ENCODE data around the gene XPO4.
A peak's percentile ranks its signal among the peaks of the same experiment; 100 is the strongest.
"Not testable (repeated sequence)": the region's sequence is repeated elsewhere in the genome, so short reads cannot be mapped to it uniquely, and the experiment has no call there.

The XPO4 gene

DNA sequence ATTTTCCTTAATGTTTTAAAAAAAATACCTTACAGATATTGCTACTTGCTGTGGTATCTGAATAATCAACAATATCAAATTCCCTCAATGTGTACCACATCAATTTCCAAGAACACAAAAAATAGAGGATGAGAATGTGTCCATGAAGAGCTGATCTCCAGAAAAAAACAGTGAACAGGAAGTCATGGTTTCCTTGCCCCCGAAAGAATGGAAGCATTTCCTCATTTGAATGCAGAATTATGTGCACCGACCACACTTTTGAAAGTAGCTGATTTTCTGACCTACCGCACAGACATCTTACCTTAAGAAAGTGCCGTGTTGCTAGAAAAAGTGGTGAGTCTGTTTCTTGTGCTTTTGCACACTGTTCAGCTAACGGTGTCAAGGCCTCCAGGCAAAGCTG is 115.4 kb downstream of the XPO4 start:
- DNase-seq (ENCODE audit: low spot score), result no peak

DNA sequence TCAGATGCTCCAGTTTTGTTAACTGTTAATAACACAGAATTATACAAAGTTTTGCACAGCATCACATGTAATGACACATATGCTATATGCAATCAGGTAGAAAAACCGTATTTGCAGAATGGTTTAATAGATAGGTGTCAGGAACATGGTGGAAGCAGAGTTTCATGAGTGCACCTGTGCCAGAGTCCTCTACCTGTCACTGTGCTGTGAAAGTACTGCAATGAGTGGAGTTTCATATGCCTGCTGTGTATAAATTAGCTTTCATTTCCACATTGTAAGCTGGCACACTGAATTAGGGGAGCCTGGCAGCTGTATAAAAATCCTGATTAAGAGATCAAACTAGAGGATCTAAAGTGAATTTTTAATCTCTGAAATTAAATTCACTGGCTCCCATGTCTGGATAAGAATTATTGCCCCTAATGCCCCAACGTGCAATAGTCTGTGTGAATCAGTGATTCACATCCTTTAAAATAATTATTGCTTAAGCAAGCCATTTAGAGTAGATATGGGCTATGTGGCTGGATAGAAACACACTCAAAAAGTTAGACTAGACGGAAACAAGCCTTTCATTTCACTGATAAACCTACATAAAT is 120.3 kb downstream of the XPO4 start:
- DNase-seq (ENCODE audit: low spot score), result no peak

DNA sequence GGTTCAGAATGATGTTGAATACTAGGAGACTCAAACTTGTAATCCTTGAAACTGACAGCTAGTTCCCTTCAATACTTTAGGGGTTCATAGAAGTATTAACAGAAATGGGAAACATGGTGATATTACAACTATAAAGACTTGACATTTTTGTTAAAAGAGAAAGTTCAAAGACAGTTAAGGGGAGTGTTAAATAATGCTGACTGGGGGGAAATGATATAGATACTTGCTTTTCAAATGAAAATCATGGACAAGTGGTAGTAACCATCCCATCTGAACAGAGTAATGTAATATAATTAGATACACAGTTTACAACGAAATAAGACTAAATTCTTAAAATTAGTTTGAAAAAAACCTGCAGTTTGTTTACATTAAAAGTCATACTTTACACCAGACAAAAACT is 122.2 kb downstream of the XPO4 start:
- no peak for DNase-seq (ENCODE audit: low spot score)

DNA sequence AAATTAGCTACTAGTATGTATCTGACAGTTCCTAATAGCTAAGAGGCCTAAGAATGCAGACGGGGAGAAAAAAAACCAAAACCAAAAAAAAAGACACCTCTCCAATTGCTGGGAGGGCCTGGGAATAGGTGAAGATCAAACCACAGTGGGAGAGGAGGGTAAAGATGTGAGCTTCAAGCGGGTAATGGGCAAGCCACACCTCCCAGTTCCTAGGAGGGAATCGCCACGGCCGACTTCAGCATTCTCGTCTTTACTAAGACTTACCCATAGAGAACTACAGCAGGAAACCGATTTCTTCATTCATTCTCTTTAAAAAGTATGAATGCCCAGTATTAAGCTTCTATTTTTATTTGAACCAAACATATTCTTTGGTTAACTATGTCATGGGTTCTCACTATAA is 123.1 kb downstream of the XPO4 start:
- no peak for DNase-seq (ENCODE audit: low spot score)

DNA sequence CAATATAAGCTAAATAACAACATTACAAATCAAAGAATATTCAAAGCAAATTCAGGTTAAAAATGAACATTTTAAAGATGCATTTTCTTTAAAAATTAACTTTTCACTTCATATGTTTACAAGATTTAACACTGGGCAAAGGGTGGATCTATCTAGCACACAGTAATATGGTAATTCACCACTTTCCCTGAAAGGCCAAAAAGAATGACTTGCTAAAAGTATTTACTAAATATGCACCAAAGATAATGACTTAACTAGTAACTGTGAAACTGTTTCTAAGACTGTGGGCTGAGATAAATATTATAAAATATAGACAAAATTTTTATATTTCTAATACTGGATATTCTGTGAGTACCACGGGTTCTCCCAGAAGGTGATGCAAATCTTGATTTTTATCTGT is 124.2 kb downstream of the XPO4 start:
- DNase-seq (ENCODE audit: low spot score), result no peak

DNA sequence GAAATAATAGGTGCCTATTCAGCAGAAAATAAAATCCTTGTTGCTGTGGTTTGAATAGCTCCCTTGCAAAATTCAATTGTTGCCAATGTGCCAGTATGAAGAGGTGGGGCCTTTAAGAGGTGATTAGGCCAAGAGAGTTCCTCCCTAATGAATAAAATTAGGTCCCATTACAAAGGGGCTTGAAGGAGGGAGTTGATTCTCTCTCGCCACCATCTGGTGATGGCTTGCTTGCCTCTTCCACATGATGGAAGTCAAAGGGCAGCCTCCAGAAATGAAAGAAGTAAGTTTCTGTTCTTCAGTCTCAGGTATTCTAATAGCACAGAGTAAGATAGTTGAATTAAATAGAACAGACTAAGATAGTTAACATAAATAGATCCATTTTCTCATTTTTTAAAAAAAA is 125.8 kb downstream of the XPO4 start:
- DNase-seq (ENCODE audit: low spot score), result peak; percentile 13

DNA sequence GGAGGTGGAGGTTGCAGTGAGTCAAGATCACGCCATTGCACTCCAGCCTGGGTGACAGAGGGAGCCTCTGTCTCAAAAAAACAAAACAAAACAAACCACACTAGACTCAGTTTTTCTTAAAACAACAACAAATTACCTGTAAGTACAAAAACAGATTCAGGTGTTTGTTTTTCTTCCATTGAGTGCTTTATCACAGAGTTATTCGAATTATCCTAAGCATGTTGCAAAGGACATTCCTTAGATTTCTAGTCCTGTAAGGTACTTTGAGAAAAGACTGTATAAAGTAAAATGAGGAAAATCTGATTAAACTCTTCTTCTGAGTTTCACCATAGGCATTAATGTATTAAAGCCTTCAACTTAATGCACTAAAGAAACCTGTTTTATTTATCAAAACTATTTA is 126.6 kb downstream of the XPO4 start:
- no peak for DNase-seq (ENCODE audit: low spot score)

DNA sequence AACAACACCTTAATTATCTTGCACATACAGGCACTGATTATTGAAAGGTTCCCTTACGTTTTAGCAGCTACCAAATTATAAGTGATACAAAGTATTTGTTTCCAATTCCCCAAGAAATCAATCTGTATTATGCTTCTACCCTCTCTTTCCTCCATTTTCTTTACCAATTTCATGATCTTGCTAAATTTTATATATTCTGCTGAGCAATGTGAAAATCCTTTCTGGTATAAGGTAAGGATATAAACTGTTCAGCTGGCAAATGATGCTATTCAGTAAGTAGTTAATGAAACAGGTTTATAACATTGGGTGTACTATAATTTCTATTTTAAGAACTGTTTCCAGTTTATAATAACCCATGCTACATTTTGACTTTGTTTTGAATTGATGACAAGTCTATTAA is 127.8 kb downstream of the XPO4 start:
- no peak for DNase-seq (ENCODE audit: low spot score)

DNA sequence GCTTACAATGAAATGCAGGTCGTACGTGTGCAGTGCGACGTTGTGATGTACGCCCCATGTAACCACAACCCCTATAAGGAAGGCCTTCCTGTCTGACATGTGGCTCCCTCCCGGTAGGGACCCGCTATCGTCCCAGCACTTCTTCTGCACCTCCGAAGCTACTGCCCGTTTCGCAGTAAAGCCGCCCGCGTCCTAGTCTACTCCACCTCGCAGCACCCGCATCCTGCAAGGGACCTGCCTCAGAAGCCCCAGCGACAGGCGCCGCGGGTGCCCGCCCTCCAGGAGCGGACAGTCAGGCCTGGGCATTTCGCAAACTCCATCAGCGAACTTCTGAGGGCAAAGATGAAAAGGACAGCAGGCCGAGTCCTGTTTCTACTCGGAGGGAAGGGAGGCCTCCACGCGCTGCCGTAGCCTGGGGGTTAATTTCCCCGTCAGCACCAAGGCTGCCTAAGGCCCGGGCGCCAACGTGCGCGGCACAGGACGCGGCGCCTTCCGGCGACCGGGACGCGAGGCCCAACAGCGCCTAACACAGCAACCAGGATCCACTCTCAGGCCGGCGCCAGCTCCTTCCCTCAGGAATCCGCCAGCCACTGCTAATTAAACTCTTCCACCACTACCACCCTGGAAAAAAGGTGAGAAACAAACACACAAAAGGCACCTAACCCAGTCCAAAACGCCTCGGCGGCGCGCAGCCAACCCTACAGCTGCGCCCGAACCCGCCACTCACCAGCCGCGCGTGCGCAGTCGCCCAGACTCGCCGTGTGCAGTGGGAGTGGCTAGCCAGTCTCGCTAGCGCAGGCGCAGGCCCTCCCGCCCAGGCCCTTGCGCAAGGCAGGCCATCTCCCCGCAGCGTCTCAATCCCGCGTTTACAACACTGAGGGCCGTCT is 129.1 kb downstream of the XPO4 start, which contains the start of gene EEF1AKMT1:
Gene EEF1AKMT1 (minus strand): TSS at position 768 of the 887 bp plus-strand sequence. CDS start 16,363 bp downstream, outside the sequence.
- peak; percentile 95 for DNase-seq (ENCODE audit: low spot score)

DNA sequence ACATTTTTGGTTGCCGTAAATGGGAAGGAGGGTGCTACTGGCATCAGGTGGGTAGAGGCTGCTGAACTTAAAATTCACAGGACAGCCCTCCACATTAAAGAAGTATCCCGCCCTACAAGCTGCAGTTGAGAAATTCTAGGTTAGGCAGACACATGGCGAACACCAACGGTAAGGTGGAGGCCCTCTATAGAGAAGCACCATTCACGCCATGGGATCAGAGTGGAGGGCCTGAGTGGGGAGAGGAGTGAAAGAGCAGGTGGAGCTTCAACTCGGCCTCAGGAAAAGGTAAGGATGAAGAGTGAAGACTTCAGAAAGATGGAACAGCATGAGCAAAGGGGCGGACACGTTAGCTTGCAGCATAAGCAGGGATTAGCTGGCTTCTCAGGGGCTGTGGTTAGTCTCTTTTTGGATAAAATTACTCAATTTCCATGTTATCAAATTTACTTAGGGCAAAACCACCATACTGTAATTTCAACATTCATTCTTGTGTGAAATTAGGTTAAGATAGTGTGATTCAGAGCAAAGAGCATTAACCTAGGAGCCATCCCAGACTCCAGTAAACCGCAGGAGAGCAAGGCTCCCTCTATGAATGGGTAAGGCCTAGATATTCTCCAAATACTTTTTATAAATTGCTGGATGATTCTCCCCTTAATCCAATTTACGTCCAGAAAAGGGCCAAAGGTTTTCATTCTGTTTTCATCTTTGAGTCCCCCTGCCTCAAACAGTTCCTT is 130.0 kb downstream of the XPO4 start:
- DNase-seq (ENCODE audit: low spot score), result peak; percentile 16

DNA sequence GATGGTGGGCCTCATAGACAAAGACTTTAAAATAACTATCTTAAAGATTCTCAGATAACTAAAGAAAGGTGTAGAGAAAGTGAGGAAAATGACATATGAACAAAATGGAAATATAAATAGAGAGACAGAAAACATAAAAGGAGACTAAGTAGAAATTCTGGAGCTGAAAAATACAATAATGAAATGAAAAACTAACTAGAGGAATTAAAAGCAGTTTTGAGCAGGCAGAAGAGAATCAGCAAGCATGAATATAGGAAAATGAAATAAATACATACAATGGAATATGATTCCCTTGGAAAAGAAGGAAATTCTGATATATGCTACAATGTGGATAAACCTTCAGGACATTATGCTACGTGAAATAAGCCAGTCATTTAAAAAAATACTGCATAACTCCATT is 132.7 kb downstream of the XPO4 start:
- no peak for DNase-seq (ENCODE audit: low spot score)

DNA sequence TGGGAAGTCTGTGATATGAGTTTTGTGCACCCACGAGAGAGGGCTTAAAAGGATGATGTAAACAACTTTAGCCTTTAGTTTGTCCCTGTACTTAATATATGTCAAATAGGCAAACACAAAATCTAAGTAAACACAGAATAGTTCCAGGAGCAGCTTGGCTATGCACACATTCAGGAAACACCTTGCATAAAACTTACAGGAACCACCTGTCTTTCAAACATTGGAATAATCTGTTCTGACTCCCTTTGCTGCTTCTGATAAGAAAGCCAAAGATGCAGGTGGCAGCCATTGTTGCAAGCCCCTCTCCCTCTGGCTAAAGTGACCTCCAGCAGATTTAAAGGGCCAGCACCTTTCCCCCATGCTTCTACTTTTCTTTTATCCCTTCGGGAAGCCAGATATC is 133.5 kb downstream of the XPO4 start:
- no peak for DNase-seq (ENCODE audit: low spot score)

DNA sequence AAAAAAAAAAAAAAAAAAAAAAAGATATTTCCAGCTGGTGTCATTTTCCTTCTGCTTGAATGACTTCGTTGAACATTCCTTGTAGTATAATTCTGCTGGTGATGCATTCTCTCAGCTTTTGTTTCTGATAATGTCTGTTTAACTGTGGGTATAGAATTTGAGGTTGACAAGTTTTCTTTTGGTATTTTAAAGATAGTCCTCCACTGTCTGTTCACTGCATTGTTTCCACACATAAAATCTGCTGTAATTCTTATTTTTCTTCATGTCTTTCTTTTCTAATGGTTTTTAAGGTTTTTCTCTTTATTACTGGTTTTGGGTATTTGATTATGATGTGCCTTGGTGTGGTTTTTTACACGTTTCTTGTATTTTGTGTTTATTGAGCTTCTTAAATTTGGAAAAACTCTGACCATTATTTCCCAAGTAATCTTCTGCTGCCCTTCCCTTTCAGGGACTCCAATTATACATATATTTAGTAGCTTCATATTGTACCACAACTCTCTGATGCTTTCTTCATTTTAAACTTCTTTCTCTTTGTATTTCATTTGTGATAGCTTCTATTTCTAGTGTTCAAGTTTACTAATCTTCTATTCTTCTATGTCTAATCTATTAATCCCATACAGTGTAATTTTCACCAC is 135.1 kb downstream of the XPO4 start:
- DNase-seq (ENCODE audit: low spot score), result no peak

DNA sequence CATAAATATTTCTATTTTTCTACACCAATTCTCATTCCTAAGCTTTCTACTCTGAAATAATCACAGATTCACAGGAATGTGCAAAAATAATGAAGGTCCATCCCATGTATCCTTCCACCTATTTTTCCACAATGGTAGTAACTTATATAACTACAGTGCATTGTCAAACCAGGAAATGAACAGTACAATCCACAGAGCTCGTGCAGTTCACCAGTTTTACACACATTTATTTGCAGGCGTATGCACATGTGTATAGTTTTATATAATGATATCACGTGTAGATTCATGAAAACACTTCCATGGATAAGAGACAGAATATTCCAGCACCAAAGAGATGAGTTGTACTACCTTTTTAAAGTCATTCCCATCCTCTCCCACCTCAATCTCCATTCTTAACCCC is 141.7 kb downstream of the XPO4 start:
- DNase-seq (ENCODE audit: low spot score), result no peak

DNA sequence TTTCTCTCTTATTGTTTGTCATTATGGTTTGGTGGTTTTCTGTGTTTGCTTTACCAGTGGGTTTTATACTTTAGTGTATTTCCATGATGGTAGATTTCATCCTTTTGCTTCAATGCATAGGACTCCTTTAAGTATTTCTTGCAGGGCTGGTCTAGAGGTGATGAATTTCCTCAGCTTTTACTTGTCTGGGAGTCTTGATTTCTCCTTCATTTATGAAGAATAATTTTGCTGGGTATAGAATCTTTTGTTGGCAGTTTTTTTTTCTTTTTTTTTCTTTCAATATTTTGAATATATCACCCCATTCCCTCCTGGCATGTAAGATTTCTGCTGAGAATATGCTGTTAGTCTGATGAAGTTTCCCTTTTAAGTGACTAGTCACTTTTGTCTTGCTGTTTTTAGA is 148.5 kb downstream of the XPO4 start:
- no peak for DNase-seq (ENCODE audit: low spot score)

DNA sequence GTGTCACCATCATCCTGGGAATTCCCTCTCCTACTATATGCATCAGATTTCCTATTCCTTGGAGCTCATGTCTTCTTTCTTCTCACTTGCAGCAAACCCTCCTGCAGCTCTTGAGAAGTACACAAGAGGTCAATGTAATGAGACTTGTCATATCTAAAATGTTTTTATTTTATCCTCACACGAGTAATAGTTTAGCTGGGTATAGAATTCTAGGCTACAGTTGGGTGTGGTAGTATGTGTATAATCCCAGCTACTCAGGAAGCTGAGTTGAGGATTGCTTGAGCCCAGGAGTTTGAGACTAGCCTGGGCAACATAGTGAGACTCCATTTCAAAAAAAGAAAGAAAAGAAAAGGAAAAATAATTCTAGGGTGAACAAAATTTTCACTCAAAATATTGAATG is 153.2 kb downstream of the XPO4 start:
- DNase-seq (ENCODE audit: low spot score), result no peak

DNA sequence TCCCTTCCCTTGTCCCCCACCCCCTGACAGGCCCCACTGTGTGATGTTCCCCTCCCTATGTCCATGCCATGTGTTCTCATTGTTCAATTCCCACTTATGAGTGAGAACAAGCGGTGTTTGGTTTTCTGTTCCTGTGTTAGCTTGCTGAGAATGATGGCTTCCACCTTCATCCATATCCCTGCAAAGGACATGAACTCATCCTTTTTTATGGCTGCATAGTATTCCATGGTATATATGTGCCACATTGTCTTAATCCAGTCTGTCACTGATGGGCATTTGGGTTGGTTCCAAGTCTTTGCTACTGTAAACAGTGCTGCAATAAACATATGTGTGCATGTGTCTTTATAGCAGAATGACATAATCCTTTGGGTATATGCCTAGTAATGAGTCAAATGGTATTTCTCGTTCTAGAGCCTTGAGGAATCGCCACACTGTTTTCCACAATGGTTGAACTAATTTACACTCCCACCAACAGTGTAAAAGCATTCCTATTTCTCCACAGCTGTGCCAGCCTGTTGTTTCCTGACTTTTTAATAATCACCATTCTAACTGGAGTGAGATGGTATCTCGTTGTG is 158.6 kb downstream of the XPO4 start:
- DNase-seq (ENCODE audit: low spot score), result not testable (repeated sequence)

DNA sequence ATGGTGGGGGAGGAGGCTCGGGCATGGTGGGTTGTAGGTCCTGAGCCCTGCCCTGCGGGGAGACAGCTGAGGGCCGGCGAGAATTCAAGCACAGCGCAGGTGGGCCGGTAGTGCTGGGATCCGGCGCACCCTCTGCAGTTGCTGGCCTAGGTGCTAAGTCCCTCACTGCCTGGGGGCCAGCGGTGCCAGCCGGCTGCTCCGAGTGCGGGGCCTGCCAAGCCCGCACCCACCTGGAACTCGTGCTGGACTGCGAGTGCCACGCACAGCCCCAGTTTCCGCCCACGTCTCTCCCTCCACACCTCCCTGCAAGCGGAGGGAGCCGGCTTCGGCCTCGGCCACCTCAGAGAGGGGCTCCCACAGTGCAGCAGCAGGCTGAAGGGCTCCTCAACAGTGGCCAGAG is 162.5 kb downstream of the XPO4 start:
- DNase-seq (ENCODE audit: low spot score), result no peak

DNA sequence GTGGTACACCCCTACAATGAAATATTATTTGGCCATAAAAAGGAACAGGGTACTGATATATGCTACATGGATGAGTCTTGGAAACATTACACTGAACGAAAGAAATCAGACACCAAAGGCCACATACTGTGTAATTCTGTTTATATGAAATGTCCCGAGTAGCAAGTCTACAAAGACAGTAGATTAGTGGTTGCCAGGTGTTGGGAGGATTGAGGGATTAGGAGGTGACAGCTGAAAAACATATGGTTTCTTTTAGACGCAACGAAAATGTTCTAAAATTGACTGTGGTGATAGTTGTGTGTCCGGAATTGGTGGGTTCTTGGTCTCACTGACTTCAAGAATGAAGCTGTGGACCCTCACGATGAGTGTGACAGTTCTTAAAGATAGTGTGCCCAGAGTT is 163.9 kb downstream of the XPO4 start:
- no peak for DNase-seq (ENCODE audit: low spot score)

DNA sequence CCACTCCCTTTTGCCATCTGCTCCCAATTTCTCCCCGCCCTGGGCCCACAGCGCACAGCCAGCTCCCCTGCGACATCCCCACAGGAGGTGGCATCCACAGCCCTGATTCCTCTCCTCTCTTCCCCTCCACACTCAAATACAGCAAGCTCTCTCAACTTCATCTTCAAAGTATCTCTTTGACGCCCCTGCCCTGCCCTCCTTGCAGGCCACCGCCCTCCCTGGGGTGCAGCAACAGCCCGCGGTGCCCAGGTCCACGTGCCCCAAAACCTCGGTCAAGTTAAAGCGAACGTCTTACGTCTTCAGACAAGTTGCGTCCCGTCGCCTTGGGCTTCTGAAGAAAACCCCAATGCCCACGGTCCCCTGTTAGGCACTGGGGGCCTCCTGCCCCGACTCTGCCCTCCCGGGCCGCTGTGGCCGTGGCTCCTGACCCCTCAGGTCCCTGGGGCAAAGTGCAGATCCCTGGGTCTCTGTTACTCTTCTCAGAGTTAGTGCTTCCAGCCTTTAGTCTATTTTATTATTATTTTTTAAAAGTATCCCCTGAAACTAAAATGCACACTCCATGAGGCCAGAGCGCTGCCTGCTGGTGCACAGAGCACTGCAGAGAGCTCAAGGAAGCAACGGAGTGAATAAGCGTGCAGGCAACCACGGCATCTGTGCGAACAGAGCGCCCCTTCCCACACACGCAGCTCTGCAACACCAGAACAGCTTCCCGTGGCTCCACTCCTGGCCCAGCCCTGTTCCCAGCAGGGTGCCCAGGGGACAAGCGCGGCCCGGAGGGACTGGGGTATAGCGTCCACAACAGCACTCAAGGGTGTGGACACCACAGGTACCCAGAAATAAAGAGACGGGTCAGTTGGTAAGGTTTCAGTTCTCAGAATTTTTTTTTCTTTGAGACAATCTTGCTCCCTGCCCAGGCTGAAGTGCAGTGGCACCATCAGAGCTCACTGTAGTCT is 172.6 kb downstream of the XPO4 start:
- DNase-seq (ENCODE audit: low spot score), result no peak
